HL-60 (cell line): ENCODE data around the gene TTLL11.

Experiments
- REST ChIP-seq: IDR thresholded peaks from 2 replicates; pipeline ENCODE4 v1.6.1; 2012; ENCODE audit warnings: low read depth; ENCODE audit not compliant: insufficient replicate concordance
- TF ChIP-seq, protein P1 (sequence below): IDR thresholded peaks from one replicate; pipeline ENCODE4 v1.5.1; 2011; ENCODE audit warnings: low read length, control low read depth, inconsistent platforms; ENCODE audit not compliant: insufficient read depth

- TF ChIP-seq, protein P1, sequence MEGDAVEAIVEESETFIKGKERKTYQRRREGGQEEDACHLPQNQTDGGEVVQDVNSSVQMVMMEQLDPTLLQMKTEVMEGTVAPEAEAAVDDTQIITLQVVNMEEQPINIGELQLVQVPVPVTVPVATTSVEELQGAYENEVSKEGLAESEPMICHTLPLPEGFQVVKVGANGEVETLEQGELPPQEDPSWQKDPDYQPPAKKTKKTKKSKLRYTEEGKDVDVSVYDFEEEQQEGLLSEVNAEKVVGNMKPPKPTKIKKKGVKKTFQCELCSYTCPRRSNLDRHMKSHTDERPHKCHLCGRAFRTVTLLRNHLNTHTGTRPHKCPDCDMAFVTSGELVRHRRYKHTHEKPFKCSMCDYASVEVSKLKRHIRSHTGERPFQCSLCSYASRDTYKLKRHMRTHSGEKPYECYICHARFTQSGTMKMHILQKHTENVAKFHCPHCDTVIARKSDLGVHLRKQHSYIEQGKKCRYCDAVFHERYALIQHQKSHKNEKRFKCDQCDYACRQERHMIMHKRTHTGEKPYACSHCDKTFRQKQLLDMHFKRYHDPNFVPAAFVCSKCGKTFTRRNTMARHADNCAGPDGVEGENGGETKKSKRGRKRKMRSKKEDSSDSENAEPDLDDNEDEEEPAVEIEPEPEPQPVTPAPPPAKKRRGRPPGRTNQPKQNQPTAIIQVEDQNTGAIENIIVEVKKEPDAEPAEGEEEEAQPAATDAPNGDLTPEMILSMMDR, result no peak
- TF ChIP-seq REST, result no peak
Observed at GRCh38 chr9:121883281-121884056, 209.6 kb downstream of the TTLL11 start.
